Measurements from ENCODE around the gene TUFM.

- no peak for TF ChIP-seq CTCF (IDR thresholded peaks at IDR 0.05)
- no peak for TF ChIP-seq ZFX (IDR thresholded peaks at IDR 0.05; ENCODE audit: borderline replicate concordance)
These were observed 33.9 kb upstream of the TUFM start for GRCh38 chr16:28879841-28880588.

Measured in 22Rv1 (cell line).